Inflammatory macrophage treated with lipopolysaccharide for 4 hours (primary cell): ENCODE measurements around the gene GAS6.
"Not testable (repeated sequence)": the region's sequence is repeated elsewhere in the genome, so short reads cannot be mapped to it uniquely, and the experiment has no call there.

Experiments used
- DNase-seq: peaks from one replicate; pipeline ENCODE4 v3.0.0-alpha.2; 2020

The GAS6 gene

GRCh38 chr13:113835461-113836270 is 28.2 kb downstream of the GAS6 start:
- DNase-seq, result no peak

GRCh38 chr13:113834496-113835200 is 29.2 kb downstream of the GAS6 start:
- no peak for DNase-seq

GRCh38 chr13:113834006-113834405 is 29.9 kb downstream of the GAS6 start:
- DNase-seq, result not testable (repeated sequence)

GRCh38 chr13:113833111-113833830 is 30.6 kb downstream of the GAS6 start:
- no peak for DNase-seq

GRCh38 chr13:113832631-113833030 is 31.2 kb downstream of the GAS6 start:
- no peak for DNase-seq

- DNase-seq, result no peak
These were observed 31.7 kb downstream of the GAS6 start for GRCh38 chr13:113832205-113832604.

GRCh38 chr13:113831061-113831460 is 32.8 kb downstream of the GAS6 start:
- no peak for DNase-seq

GRCh38 chr13:113830426-113830950 is 33.4 kb downstream of the GAS6 start:
- DNase-seq, result not testable (repeated sequence)

GRCh38 chr13:113828282-113828825 is 35.5 kb downstream of the GAS6 start:
- DNase-seq, result no peak

- DNase-seq, result no peak
These were observed 36.9 kb downstream of the GAS6 start for GRCh38 chr13:113827021-113827420.

GRCh38 chr13:113826446-113826845 is 37.4 kb downstream of the GAS6 start:
- DNase-seq, result not testable (repeated sequence)

GRCh38 chr13:113825841-113826240 is 38.0 kb downstream of the GAS6 start:
- no peak for DNase-seq

- no peak for DNase-seq
These were observed 40.1 kb downstream of the GAS6 start for GRCh38 chr13:113823771-113824170.

- DNase-seq, result no peak
These were observed 40.7 kb downstream of the GAS6 start for GRCh38 chr13:113822956-113823744.

- DNase-seq, result no peak
These were observed 41.6 kb downstream of the GAS6 start for GRCh38 chr13:113822266-113822665.

- DNase-seq, result no peak
These were observed 42.0 kb downstream of the GAS6 start for GRCh38 chr13:113821847-113822246.

- no peak for DNase-seq
These were observed 42.8 kb downstream of the GAS6 start for GRCh38 chr13:113820813-113821651.

GRCh38 chr13:113819731-113820715 is 43.9 kb downstream of the GAS6 start:
- DNase-seq, result no peak

GRCh38 chr13:113819341-113819730 is 44.5 kb downstream of the GAS6 start:
- DNase-seq, result no peak

- no peak for DNase-seq
These were observed 45.1 kb downstream of the GAS6 start for GRCh38 chr13:113818700-113819295.
